IMR-90 (cell line): ENCODE data around the gene RYR1. TPM values are rescaled to one million over a fixed set of nuclear protein-coding genes. Genes with fewer than 3 reads are reported as not detected.

Source experiments
- ATAC-seq: fragments of 200-7000 bp; cut with Tn5 transposase; 2 replicates; pipeline ENCODE4 v1.9.1; 2020; ENCODE audit warnings: low read depth, mild to moderate bottlenecking, moderate library complexity
- BruUV-seq: library from RNA; stranded (reverse); fragments of 400-500 nt; replicated peaks from 2 replicates; lab custom pipeline; 2021; lab: Mats Ljungman, UMichigan
- CTCF ChIA-PET: fragments of 300-600 bp; formaldehyde crosslinking; extraction: SDS; loops from one replicate; lab custom pipeline; 2021; ENCODE audit warnings: antibody characterized with exemption; lab: Yijun Ruan, JAX
- POLR2A ChIA-PET: fragments of 300-600 bp; sonication (Branson Sonifier 250); formaldehyde crosslinking; loops from one replicate; lab custom pipeline; 2022; ENCODE audit warnings: antibody characterized with exemption; ENCODE audit not compliant: unreplicated experiment; lab: Charles Lee
- DNase-seq: peaks from one replicate; pipeline ENCODE4 v3.0.0; 2013
- H2AFZ ChIP-seq: replicated peaks from 2 replicates; pipeline ENCODE3; 2013; ENCODE audit warnings: low read length, mild to moderate bottlenecking; ENCODE audit not compliant: poor library complexity
- H2AK5ac ChIP-seq: 2 replicates; pipeline ENCODE4 v1.6.1; 2013; ENCODE audit warnings: low read depth, low read length, inconsistent platforms
- H2AK9ac ChIP-seq: replicated peaks from 2 replicates; pipeline ENCODE3; 2013; ENCODE audit warnings: mild to moderate bottlenecking, low read depth, low read length, moderate library complexity; ENCODE audit not compliant: poor library complexity
- H2BK120ac ChIP-seq: 2 replicates; pipeline ENCODE4 v1.6.1; 2013; ENCODE audit warnings: low read depth, low read length, inconsistent platforms
- H2BK15ac ChIP-seq: 3 replicates; pipeline ENCODE4 v1.6.1; 2013; ENCODE audit warnings: low read depth, low read length, inconsistent platforms
- H2BK20ac ChIP-seq: 2 replicates; pipeline ENCODE4 v1.6.1; 2013; ENCODE audit warnings: low read depth, mild to moderate bottlenecking, inconsistent platforms, low read length, moderate library complexity
- H2BK5ac ChIP-seq: 2 replicates; pipeline ENCODE4 v1.6.1; 2013; ENCODE audit warnings: mild to moderate bottlenecking, low read depth, low read length, inconsistent platforms; ENCODE audit not compliant: poor library complexity, severe bottlenecking
- H3K14ac ChIP-seq: replicated peaks from 2 replicates; pipeline ENCODE4 v1.6.1; 2013; ENCODE audit warnings: low read depth, low read length, inconsistent platforms
- H3K18ac ChIP-seq: 2 replicates; pipeline ENCODE4 v1.6.1; 2013; ENCODE audit warnings: low read depth, low read length, control low read depth
- H3K23ac ChIP-seq: 2 replicates; pipeline ENCODE4 v1.6.1; 2013; ENCODE audit warnings: low read depth, low read length, inconsistent platforms
- H3K27ac ChIP-seq: 2 replicates; pipeline ENCODE4 v1.5.1; 2013; ENCODE audit warnings: mild to moderate bottlenecking, control low read depth, low read length; ENCODE audit not compliant: insufficient read depth
- H3K27me3 ChIP-seq: 2 replicates; pipeline ENCODE4 v1.6.1; 2013; ENCODE audit warnings: low read length; ENCODE audit not compliant: control insufficient read depth, insufficient read depth
- H3K36me3 ChIP-seq: 2 replicates; pipeline ENCODE4 v1.6.1; 2013; ENCODE audit warnings: low read length, mixed read lengths; ENCODE audit not compliant: control insufficient read depth, insufficient read depth
- H3K4ac ChIP-seq: 2 replicates; pipeline ENCODE4 v1.6.1; 2013; ENCODE audit warnings: low read depth, low read length, inconsistent platforms
- H3K4me1 ChIP-seq: 2 replicates; pipeline ENCODE4 v1.6.1; 2013; ENCODE audit warnings: low read length, mixed read lengths; ENCODE audit not compliant: control insufficient read depth, insufficient read depth
- H3K4me2 ChIP-seq: 2 replicates; pipeline ENCODE4 v1.6.1; 2013; ENCODE audit warnings: low read depth, mild to moderate bottlenecking, control low read depth, low read length, moderate library complexity
- H3K4me3 ChIP-seq: 2 replicates; pipeline ENCODE4 v1.5.1; 2013; ENCODE audit warnings: low read depth, mild to moderate bottlenecking, control low read depth, low read length, moderate library complexity; ENCODE audit not compliant: insufficient read depth
- H3K56ac ChIP-seq: 2 replicates; pipeline ENCODE4 v1.6.1; 2013; ENCODE audit warnings: low read length, inconsistent platforms; ENCODE audit not compliant: insufficient read depth; ENCODE audit errors: extremely low read depth
- H3K79me1 ChIP-seq, 2 experiments: 2 replicates each; pipeline ENCODE4 v1.6.1; 2013; ENCODE audit warnings: low read length in 2 of 2, inconsistent platforms in 1 of 2, low read depth in 1 of 2
- H3K9ac ChIP-seq: 2 replicates; pipeline ENCODE4 v1.6.1; 2013; ENCODE audit warnings: low read depth, low read length, control low read depth
- H3K9me1 ChIP-seq: 2 replicates; pipeline ENCODE4 v1.6.1; 2013; ENCODE audit warnings: low read length, inconsistent platforms; ENCODE audit not compliant: insufficient read depth
- H3K9me3 ChIP-seq: 2 replicates; pipeline ENCODE4 v1.6.1; 2013; ENCODE audit warnings: low read length; ENCODE audit not compliant: control insufficient read depth, insufficient read depth
- H4K20me1 ChIP-seq: 2 replicates; pipeline ENCODE4 v1.6.1; 2013; ENCODE audit warnings: low read length, inconsistent platforms; ENCODE audit not compliant: insufficient read depth
- H4K5ac ChIP-seq: 2 replicates; pipeline ENCODE4 v1.6.1; 2013; ENCODE audit warnings: mild to moderate bottlenecking, low read depth, low read length, control low read depth
- H4K8ac ChIP-seq, 2 experiments: 2 replicates each; pipeline ENCODE4 v1.6.1; 2013; ENCODE audit warnings: low read depth in 2 of 2, low read length in 2 of 2, control low read depth in 1 of 2, inconsistent platforms in 1 of 2
- H4K91ac ChIP-seq: 2 replicates; pipeline ENCODE4 v1.6.1; 2013; ENCODE audit warnings: low read depth, low read length, inconsistent platforms; ENCODE audit not compliant: insufficient read depth
- BHLHE40 ChIP-seq: fragments of 150-350 bp; IDR thresholded peaks from 2 replicates; pipeline ENCODE4 v1.6.1; 2016; ENCODE audit warnings: mild to moderate bottlenecking, low read depth, low read length
- CEBPB ChIP-seq: IDR thresholded peaks from 2 replicates; pipeline ENCODE4 v1.6.1; 2012; ENCODE audit warnings: low read depth, low read length, improper control_type of control experiment
- CHD1 ChIP-seq: IDR thresholded peaks from 2 replicates; pipeline ENCODE4 v1.6.1; 2012; ENCODE audit warnings: low read depth, low read length, improper control_type of control experiment
- CTCF ChIP-seq: conservative IDR thresholded peaks from 2 replicates; pipeline ENCODE4 v1.5.1; 2012; ENCODE audit warnings: mild to moderate bottlenecking, low read depth, low read length, improper control_type of control experiment
- ELK1 ChIP-seq: fragments of 150-350 bp; IDR thresholded peaks from 2 replicates; pipeline ENCODE4 v1.6.1; 2016; ENCODE audit warnings: low read depth, mild to moderate bottlenecking, low read length, moderate library complexity, borderline replicate concordance
- FOS ChIP-seq: fragments of 150-350 bp; IDR thresholded peaks from 2 replicates; pipeline ENCODE4 v1.6.1; 2016; ENCODE audit warnings: low read depth, low read length
- MAFK ChIP-seq: IDR thresholded peaks from 2 replicates; pipeline ENCODE4 v1.6.1; 2012; ENCODE audit warnings: low read depth, low read length, improper control_type of control experiment
- MAZ ChIP-seq: IDR thresholded peaks from 2 replicates; pipeline ENCODE4 v1.6.1; 2012; ENCODE audit warnings: low read depth, mild to moderate bottlenecking, low read length, improper control_type of control experiment, moderate library complexity, borderline replicate concordance
- MXI1 ChIP-seq: IDR thresholded peaks from 2 replicates; pipeline ENCODE4 v1.6.1; 2012; ENCODE audit warnings: low read depth, mild to moderate bottlenecking, low read length, moderate library complexity, borderline replicate concordance
- NFE2L2 ChIP-seq: fragments of 150-350 bp; IDR thresholded peaks from 2 replicates; pipeline ENCODE4 v1.6.1; 2016; ENCODE audit warnings: low read depth, mild to moderate bottlenecking, low read length
- POLR2A ChIP-seq: IDR thresholded peaks from 2 replicates; pipeline ENCODE4 v1.6.1; 2012; ENCODE audit warnings: mild to moderate bottlenecking, low read depth, low read length
- RAD21 ChIP-seq: IDR thresholded peaks from 2 replicates; pipeline ENCODE4 v1.6.1; 2012; ENCODE audit warnings: low read length, improper control_type of control experiment
- RCOR1 ChIP-seq: IDR thresholded peaks from 2 replicates; pipeline ENCODE4 v1.6.1; 2012; ENCODE audit warnings: mild to moderate bottlenecking, low read length, improper control_type of control experiment; ENCODE audit not compliant: insufficient replicate concordance
- RFX5 ChIP-seq: IDR thresholded peaks from 2 replicates; pipeline ENCODE4 v1.8.0; 2012; ENCODE audit warnings: low read depth, mild to moderate bottlenecking, low read length, moderate library complexity
- SMC3 ChIP-seq: fragments of 150-350 bp; IDR thresholded peaks from 2 replicates; pipeline ENCODE4 v1.6.1; 2016; ENCODE audit warnings: low read depth, mild to moderate bottlenecking, antibody characterized with exemption, low read length, moderate library complexity
- WGBS, 2 experiments: methylation state at CpG; one replicate each; pipeline versions ENCODE4 v1.1.5 to v1.1.7; 2013; ENCODE audit warnings: missing lambda C conversion rate in 2 of 2; ENCODE audit not compliant: insufficient read length in 1 of 2; ENCODE audit errors: extremely low coverage in 2 of 2; 5-methylcytosine and 5-hydroxymethylcytosine counted together
- dilution Hi-C: fragments of 300-500 bp; cut with HindIII; formaldehyde crosslinking; loops from one replicate; pipeline ENCODE4 v1.14.3; 2018; ENCODE audit warnings: low sequenced_read_pairs; ENCODE audit not compliant: unreplicated experiment
- in situ Hi-C: fragments of 300-500 bp; cut with MboI; formaldehyde crosslinking; loops from 3 replicates; pipeline ENCODE4 v1.14.3; 2019; ENCODE audit warnings: low sequenced_read_pairs, inconsistent platforms, mixed read lengths
- intact Hi-C: fragments of 100-400 bp; cut with micrococcal nuclease; formaldehyde crosslinking; loops from 2 replicates; pipeline ENCODE4 v1.10.0; 2022
- polyA plus RNA-seq, 3 experiments: library from polyadenylated mRNA; depleted of rRNA; stranded (reverse); fragments of >200 nt; gene quantifications; 2 replicates each; pipeline ENCODE4 v1.2.3, GENCODE V29; 2012; ENCODE audit warnings: low replicate concordance in 1 of 3
- total RNA-seq: library from RNA; depleted of rRNA; stranded (reverse); fragments of >200 nt; gene quantifications from 2 replicates; pipeline ENCODE4 v1.2.3, GENCODE V29; 2012
- TF ChIP-seq, protein P1 (sequence below): fragments of 150-350 bp; IDR thresholded peaks from 2 replicates; pipeline ENCODE4 v1.6.1; 2017; ENCODE audit warnings: mild to moderate bottlenecking, antibody characterized with exemption, low read length, low read depth

RYR1 gene
- total and polyA plus RNA-seq, 2 of the 4 experiments (the other 2 are of a cell fraction) = not detected

DNA sequence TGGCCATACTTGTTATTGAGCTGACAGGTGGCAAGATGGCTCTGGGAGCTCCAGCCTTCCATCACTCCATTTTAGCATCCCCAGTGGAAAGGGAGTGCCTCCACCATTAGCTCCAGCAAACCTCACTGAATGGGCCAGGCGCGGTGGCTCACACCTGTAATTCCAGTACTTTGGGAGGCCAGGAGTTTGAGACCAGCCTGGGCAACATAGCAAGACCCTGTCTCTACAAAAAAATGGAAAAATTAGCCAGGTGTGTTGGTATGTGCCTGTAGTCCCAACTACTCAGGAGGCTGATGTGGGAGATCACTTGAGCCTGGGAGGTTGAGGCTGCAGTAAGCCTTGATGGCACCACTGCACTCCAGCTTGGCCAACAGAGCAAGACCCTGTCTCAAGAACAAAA lies 98.0 kb downstream of the RYR1 start:
- no peak overlapping the region for H3K23ac ChIP-seq
- in situ Hi-C loops (no loop called here), dilution Hi-C loops (no loop called here), intact Hi-C loops (no loop called here)
- no peak overlapping the region for H2AK9ac ChIP-seq
- no peak overlapping the region for H2AFZ ChIP-seq
- H2BK15ac ChIP-seq = no peak overlapping the region
- H3K9me1 ChIP-seq = no peaks in the 10 kb centered on the region
- no peak overlapping the region for H4K91ac ChIP-seq
- no peak overlapping the region for H3K4me3 ChIP-seq
- CTCF ChIA-PET = no interaction called here
- no peaks in the 10 kb centered on the region for H3K79me1 ChIP-seq
- H3K4me2 ChIP-seq = no peak overlapping the region
- no peak overlapping the region for H4K8ac ChIP-seq
- H3K9me3 ChIP-seq = peaks cover 14% of the 10 kb centered on the region
- no peaks in the 10 kb centered on the region for H4K20me1 ChIP-seq
- no peak overlapping the region for H3K56ac ChIP-seq
- H2BK20ac ChIP-seq = no peak overlapping the region
- no peaks in the 10 kb centered on the region for H3K4me1 ChIP-seq
- H2BK120ac ChIP-seq = no peak overlapping the region
- H3K18ac ChIP-seq = no peak overlapping the region
- no peak overlapping the region for H4K5ac ChIP-seq
- no peak overlapping the region for H2AK5ac ChIP-seq
- H3K4ac ChIP-seq = no peak overlapping the region
- no peak overlapping the region for H3K9ac ChIP-seq
- H3K14ac ChIP-seq = no peak overlapping the region
- peaks cover 2% of the 10 kb centered on the region for H3K27me3 ChIP-seq
- no peak overlapping the region for H3K27ac ChIP-seq
- no TSS peak for BruUV-seq
- TF ChIP-seq BHLHE40 (no peak), ELK1 (no peak), CEBPB (no peak), CHD1 (no peak), RCOR1 (no peak), POLR2A (no peak), MAZ (no peak), RFX5 (no peak), FOS (no peak), MXI1 (no peak), CTCF (no peak), MAFK (no peak), NFE2L2 (no peak), SMC3 (no peak), RAD21 (no peak)
- TF ChIP-seq, protein P1, sequence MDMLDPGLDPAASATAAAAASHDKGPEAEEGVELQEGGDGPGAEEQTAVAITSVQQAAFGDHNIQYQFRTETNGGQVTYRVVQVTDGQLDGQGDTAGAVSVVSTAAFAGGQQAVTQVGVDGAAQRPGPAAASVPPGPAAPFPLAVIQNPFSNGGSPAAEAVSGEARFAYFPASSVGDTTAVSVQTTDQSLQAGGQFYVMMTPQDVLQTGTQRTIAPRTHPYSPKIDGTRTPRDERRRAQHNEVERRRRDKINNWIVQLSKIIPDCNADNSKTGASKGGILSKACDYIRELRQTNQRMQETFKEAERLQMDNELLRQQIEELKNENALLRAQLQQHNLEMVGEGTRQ = no peak
- ATAC-seq = no peak
- WGBS, 2 experiments = no CpG with 5 or more reads among the region's 2 CpGs
- no peak for DNase-seq
- H2BK5ac ChIP-seq = no peak overlapping the region
- POLR2A ChIA-PET = interaction anchor here (1.1 kb wide), 1 partner anchor 11 kb away, joined by 3 read pairs; no protein-coding TSS in a partner anchor
- H3K36me3 ChIP-seq = no peaks in the 10 kb centered on the region
